ENCODE results near the gene CLIP4.

DNA sequence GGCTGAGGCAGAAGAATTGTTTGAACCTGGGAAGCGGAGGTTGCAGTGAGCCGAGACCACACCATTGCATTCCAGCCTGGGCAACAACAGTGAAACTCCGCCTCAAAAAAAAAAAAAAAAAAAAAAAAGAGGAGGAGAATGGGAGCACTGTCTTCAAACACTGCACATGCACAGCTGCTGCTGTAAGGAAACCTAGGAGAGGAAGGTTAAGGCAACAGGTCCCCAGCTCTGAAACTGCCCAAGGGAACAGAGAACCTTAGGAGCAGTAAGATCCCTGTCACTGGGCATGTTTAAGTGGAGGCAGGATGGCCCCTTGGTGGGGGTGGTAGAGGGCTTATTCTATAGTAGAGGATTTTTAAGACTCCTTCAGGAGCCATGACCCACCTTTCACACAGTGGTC, 111.2 kb downstream of the CLIP4 start:
- TF ChIP-seq, protein P1, sequence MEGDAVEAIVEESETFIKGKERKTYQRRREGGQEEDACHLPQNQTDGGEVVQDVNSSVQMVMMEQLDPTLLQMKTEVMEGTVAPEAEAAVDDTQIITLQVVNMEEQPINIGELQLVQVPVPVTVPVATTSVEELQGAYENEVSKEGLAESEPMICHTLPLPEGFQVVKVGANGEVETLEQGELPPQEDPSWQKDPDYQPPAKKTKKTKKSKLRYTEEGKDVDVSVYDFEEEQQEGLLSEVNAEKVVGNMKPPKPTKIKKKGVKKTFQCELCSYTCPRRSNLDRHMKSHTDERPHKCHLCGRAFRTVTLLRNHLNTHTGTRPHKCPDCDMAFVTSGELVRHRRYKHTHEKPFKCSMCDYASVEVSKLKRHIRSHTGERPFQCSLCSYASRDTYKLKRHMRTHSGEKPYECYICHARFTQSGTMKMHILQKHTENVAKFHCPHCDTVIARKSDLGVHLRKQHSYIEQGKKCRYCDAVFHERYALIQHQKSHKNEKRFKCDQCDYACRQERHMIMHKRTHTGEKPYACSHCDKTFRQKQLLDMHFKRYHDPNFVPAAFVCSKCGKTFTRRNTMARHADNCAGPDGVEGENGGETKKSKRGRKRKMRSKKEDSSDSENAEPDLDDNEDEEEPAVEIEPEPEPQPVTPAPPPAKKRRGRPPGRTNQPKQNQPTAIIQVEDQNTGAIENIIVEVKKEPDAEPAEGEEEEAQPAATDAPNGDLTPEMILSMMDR (IDR thresholded peaks at IDR 0.05; ENCODE audit: borderline replicate concordance, extremely low read depth, low read length, poor library complexity, severe bottlenecking), result no peak
- no peak for TF ChIP-seq EZH2 (IDR thresholded peaks at IDR 0.05; ENCODE audit: borderline replicate concordance, low read depth, low read length, severe bottlenecking)

Measured in DND-41 (cell line).